ENCODE measurements around the gene ABHD17B.
A peak's percentile ranks its signal among the peaks of the same experiment; 100 is the strongest.
"Not testable (repeated sequence)": the region's sequence is repeated elsewhere in the genome, so short reads cannot be mapped to it uniquely, and the experiment has no call there.

ABHD17B gene

GRCh38 chr9:71901695-71902597, 9.0 kb downstream of the ABHD17B start:
- no peak for DNase-seq (ENCODE audit: low read depth)
- H3K4me3 ChIP-seq (ENCODE audit: low read depth, low read length), result no peak overlapping the region
- no peak for TF ChIP-seq CTCF (conservative IDR thresholded peaks at IDR 0.05; ENCODE audit: low read depth, low read length)

GRCh38 chr9:71898756-71899155, 12.2 kb downstream of the ABHD17B start:
- DNase-seq (ENCODE audit: low read depth); H3K4me3 ChIP-seq (ENCODE audit: low read depth, low read length): not testable (repeated sequence)

- DNase-seq (ENCODE audit: low read depth), result no peak
- no peak for TF ChIP-seq CTCF (conservative IDR thresholded peaks at IDR 0.05; ENCODE audit: low read depth, low read length)
- no peak overlapping the region for H3K4me3 ChIP-seq (ENCODE audit: low read depth, low read length)
Measured at GRCh38 chr9:71897577-71897976, 13.4 kb downstream of the ABHD17B start.

GRCh38 chr9:71896761-71897160, 14.2 kb downstream of the ABHD17B start:
- H3K4me3 ChIP-seq (ENCODE audit: low read depth, low read length), result no peak overlapping the region
- no peak for TF ChIP-seq CTCF (conservative IDR thresholded peaks at IDR 0.05; ENCODE audit: low read depth, low read length)
- DNase-seq (ENCODE audit: low read depth), result no peak

- H3K4me3 ChIP-seq (ENCODE audit: low read depth, low read length), result no peak overlapping the region
- DNase-seq (ENCODE audit: low read depth), result no peak
- TF ChIP-seq CTCF (conservative IDR thresholded peaks at IDR 0.05; ENCODE audit: low read depth, low read length), result no peak
Measured at GRCh38 chr9:71895955-71896354, 15.0 kb downstream of the ABHD17B start.

GRCh38 chr9:71895117-71895516, 15.9 kb downstream of the ABHD17B start:
- H3K4me3 ChIP-seq (ENCODE audit: low read depth, low read length), result no peak overlapping the region
- no peak for TF ChIP-seq CTCF (conservative IDR thresholded peaks at IDR 0.05; ENCODE audit: low read depth, low read length)
- DNase-seq (ENCODE audit: low read depth), result peak; percentile 64

GRCh38 chr9:71891557-71892189, 19.3 kb downstream of the ABHD17B start:
- no peak for TF ChIP-seq CTCF (conservative IDR thresholded peaks at IDR 0.05; ENCODE audit: low read depth, low read length)
- no peak overlapping the region for H3K4me3 ChIP-seq (ENCODE audit: low read depth, low read length)
- DNase-seq (ENCODE audit: low read depth), result no peak

All from choroid plexus epithelial cell (primary cell).